Endodermal cell (in vitro differentiated cells): ENCODE results near the gene ZBTB45. TPM values are rescaled to one million over a fixed set of nuclear protein-coding genes. Genes with fewer than 3 reads are reported as not detected.
"Not testable (repeated sequence)": the region's sequence is repeated elsewhere in the genome, so short reads cannot be mapped to it uniquely, and the experiment has no call there.

Experiments used
- DNase-seq: peaks from one replicate; pipeline ENCODE4 v3.0.0-alpha.2; 2017
- H3K27ac ChIP-seq: 2 replicates; pipeline ENCODE4 v1.5.1; 2013; ENCODE audit warnings: mild to moderate bottlenecking, low read depth, low read length, moderate library complexity
- H3K27me3 ChIP-seq: 2 replicates; pipeline ENCODE4 v1.6.1; 2013; ENCODE audit warnings: mild to moderate bottlenecking, low read length, moderate library complexity; ENCODE audit not compliant: insufficient read depth, control insufficient read depth, poor library complexity, severe bottlenecking
- H3K36me3 ChIP-seq: 2 replicates; pipeline ENCODE4 v1.7.0; 2013; ENCODE audit warnings: mild to moderate bottlenecking, low read length, moderate library complexity; ENCODE audit not compliant: control insufficient read depth, insufficient read depth
- H3K4me1 ChIP-seq: one replicate; pipeline ENCODE4 v1.7.0; 2013; ENCODE audit warnings: low read length; ENCODE audit not compliant: control insufficient read depth, insufficient read depth
- H3K4me3 ChIP-seq: 2 replicates; pipeline ENCODE4 v1.5.1; 2013; ENCODE audit warnings: mild to moderate bottlenecking, low read length, moderate library complexity
- H3K9ac ChIP-seq: 2 replicates; pipeline ENCODE4 v1.6.1; 2013; ENCODE audit warnings: mild to moderate bottlenecking, low read length, moderate library complexity; ENCODE audit not compliant: poor library complexity, severe bottlenecking; ENCODE audit errors: extremely low read depth
- H3K9me3 ChIP-seq: 2 replicates; pipeline ENCODE4 v1.6.1; 2013; ENCODE audit warnings: mild to moderate bottlenecking, low read length, moderate library complexity; ENCODE audit not compliant: control insufficient read depth
- H3K27ac Mint-ChIP-seq: 2 replicates; pipeline ENCODE4 v1.8.0; 2020; ENCODE audit warnings: mixed read lengths
- H3K27me3 Mint-ChIP-seq: 2 replicates; pipeline ENCODE4 v1.8.0; 2021; ENCODE audit warnings: mild to moderate bottlenecking, mixed read lengths; ENCODE audit not compliant: insufficient read depth
- H3K36me3 Mint-ChIP-seq: 2 replicates; pipeline ENCODE4 v1.8.0; 2020; ENCODE audit warnings: low read depth, mixed read lengths
- H3K4me1 Mint-ChIP-seq: 2 replicates; pipeline ENCODE4 v1.8.0; 2020; ENCODE audit warnings: mixed read lengths
- H3K4me3 Mint-ChIP-seq: 2 replicates; pipeline ENCODE4 v1.8.0; 2020; ENCODE audit warnings: mild to moderate bottlenecking, moderate library complexity, mixed read lengths
- H3K9me3 Mint-ChIP-seq: 2 replicates; pipeline ENCODE4 v1.8.0; 2020; ENCODE audit warnings: mild to moderate bottlenecking, mixed read lengths
- WGBS, 2 experiments: methylation state at CpG; one replicate each; pipeline versions ENCODE4 v1.1.5 to v1.1.7; 2013; ENCODE audit warnings: missing lambda C conversion rate in 2 of 2, mixed read lengths in 1 of 2; ENCODE audit not compliant: insufficient coverage in 1 of 2, insufficient read length in 1 of 2; 5-methylcytosine and 5-hydroxymethylcytosine counted together
- total RNA-seq, 2 donors: library from RNA; stranded (reverse); fragmentation: NEBNext Ultra II Directional in 1 of 2; extraction: Animal tissue kit (Norgen Biotek cat#: 25700) in 1 of 2; gene quantifications; 2 replicates in 1 of 2; 3 replicates in 1 of 2; pipeline ENCODE4 v1.2.1, GENCODE V29; 2021
- TF ChIP-seq, protein P1 (sequence below): fragments of 200-600 bp; sonication (generic); conservative IDR thresholded peaks from 2 replicates; pipeline ENCODE4 v1.5.0; 2021; ENCODE audit warnings: antibody characterized with exemption, mild to moderate bottlenecking

ZBTB45 gene
- total RNA-seq, 2 donors from 2014 or later: 19.0 to 19.4 TPM

DNA sequence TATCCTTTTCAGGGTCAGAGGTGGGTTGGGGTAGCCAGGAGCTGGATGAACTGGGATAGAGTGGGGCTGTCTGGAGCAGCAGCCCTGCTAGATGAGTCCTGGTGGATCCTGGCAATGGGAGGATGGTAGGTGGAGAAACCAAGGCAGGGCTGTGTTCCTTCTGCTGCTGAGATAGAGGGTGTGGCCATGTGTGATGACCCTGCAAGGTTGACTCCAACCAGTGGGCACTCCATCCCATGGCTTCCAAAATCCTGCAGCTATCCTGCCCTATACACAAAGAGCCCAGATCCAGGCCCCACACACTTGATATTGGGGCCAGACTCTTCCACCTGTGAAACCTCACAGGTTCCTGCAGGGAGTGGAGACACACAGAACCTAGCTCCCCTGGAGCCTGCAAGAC lies 45.8 kb downstream of the ZBTB45 start:
- H3K4me3 ChIP-seq: no peak overlapping the region
- H3K27ac Mint-ChIP-seq: no peak overlapping the region

DNA sequence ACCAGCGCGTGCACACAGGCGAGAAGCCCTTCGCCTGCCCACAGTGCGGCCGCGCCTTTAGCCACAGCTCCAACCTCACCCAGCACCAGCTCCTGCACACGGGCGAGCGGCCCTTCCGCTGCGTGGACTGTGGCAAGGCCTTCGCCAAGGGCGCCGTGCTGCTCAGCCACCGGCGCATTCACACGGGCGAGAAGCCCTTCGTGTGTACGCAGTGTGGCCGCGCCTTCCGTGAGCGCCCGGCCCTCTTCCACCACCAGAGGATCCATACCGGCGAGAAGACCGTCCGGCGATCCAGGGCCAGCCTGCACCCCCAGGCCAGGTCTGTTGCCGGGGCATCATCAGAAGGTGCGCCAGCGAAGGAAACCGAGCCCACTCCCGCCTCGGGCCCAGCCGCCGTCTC lies 47.9 kb downstream of the ZBTB45 start:
- DNase-seq: no peak

More for the DNA sequence above, 45.8 kb downstream of the ZBTB45 start:
- H3K9ac ChIP-seq: no peak overlapping the region
- peaks cover 11% of the 10 kb centered on the region for H3K4me1 ChIP-seq
- H3K4me1 Mint-ChIP-seq: peaks cover 11% of the 10 kb centered on the region
- H3K9me3 ChIP-seq: no peaks in the 10 kb centered on the region
- no peaks in the 10 kb centered on the region for H3K9me3 Mint-ChIP-seq
- H3K4me3 Mint-ChIP-seq: no peak overlapping the region
- no peaks in the 10 kb centered on the region for H3K27me3 ChIP-seq
- peaks cover 5% of the 10 kb centered on the region for H3K27me3 Mint-ChIP-seq
- TF ChIP-seq, protein P1, sequence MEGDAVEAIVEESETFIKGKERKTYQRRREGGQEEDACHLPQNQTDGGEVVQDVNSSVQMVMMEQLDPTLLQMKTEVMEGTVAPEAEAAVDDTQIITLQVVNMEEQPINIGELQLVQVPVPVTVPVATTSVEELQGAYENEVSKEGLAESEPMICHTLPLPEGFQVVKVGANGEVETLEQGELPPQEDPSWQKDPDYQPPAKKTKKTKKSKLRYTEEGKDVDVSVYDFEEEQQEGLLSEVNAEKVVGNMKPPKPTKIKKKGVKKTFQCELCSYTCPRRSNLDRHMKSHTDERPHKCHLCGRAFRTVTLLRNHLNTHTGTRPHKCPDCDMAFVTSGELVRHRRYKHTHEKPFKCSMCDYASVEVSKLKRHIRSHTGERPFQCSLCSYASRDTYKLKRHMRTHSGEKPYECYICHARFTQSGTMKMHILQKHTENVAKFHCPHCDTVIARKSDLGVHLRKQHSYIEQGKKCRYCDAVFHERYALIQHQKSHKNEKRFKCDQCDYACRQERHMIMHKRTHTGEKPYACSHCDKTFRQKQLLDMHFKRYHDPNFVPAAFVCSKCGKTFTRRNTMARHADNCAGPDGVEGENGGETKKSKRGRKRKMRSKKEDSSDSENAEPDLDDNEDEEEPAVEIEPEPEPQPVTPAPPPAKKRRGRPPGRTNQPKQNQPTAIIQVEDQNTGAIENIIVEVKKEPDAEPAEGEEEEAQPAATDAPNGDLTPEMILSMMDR: no peak
- no peak for DNase-seq
- H3K36me3 Mint-ChIP-seq: peaks cover 21% of the 10 kb centered on the region
- H3K27ac ChIP-seq: no peak overlapping the region
- peaks cover 25% of the 10 kb centered on the region for H3K36me3 ChIP-seq

DNA sequence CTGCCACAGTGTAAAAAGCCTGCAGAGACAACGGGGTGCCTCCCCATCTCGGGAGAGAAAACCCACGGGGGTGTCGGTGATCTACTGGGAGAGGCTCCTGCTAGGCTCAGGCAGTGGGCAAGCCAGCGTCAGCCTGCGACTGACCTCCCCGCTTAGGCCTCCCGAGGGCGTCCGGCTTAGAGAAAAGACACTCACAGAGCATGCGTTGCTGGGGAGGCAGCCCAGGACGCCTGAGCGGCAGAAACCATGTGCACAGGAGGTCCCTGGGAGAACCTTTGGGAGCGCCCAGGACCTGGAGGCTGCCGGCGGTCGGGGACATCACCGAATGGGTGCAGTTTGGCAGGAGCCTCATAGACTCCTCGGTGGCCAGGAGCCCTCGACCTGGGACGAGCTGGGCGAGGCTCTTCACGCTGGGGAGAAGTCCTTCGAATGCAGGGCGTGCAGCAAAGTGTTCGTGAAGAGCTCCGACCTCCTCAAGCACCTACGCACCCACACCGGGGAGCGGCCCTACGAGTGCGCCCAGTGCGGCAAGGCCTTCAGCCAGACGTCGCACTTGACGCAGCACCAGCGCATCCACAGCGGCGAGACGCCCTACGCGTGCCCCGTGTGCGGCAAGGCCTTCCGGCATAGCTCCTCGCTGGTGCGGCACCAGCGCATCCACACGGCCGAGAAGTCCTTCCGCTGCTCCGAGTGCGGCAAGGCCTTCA lies 48.6 kb downstream of the ZBTB45 start:
- Mint-ChIP-seq H3K4me1 (peaks cover 15% of the 10 kb centered on the region), H3K36me3 (peaks cover 19% of the 10 kb centered on the region)
- H3K9me3 ChIP-seq, DNase-seq, H3K27me3 ChIP-seq, H3K27me3 Mint-ChIP-seq, H3K4me3 ChIP-seq, H3K27ac ChIP-seq, H3K27ac Mint-ChIP-seq, H3K9ac ChIP-seq, H3K9me3 Mint-ChIP-seq, H3K4me1 ChIP-seq, H3K4me3 Mint-ChIP-seq: not testable (repeated sequence)
- peaks cover 25% of the 10 kb centered on the region for H3K36me3 ChIP-seq
- WGBS, 2 experiments: 95 to 100% methylated on average over 5 to 25 of the region's 53 CpGs

More for the DNA sequence above, 47.9 kb downstream of the ZBTB45 start:
- TF ChIP-seq, protein P1: no peak
- 96 to 98% methylated on average over 30 to 39 of the region's 39 CpGs for WGBS, 2 experiments
- Mint-ChIP-seq H3K4me3 (no peak overlapping the region), H3K36me3 (peaks cover 19% of the 10 kb centered on the region), H3K4me1 (peaks cover 18% of the 10 kb centered on the region), H3K27ac (no peak overlapping the region), H3K27me3 (peaks cover 3% of the 10 kb centered on the region), H3K9me3 (no peaks in the 10 kb centered on the region)
- Histone ChIP-seq H3K27me3 (no peaks in the 10 kb centered on the region), H3K36me3 (peaks cover 25% of the 10 kb centered on the region), H3K4me1 (peaks cover 5% of the 10 kb centered on the region), H3K27ac (no peak overlapping the region), H3K4me3 (no peak overlapping the region), H3K9me3 (no peaks in the 10 kb centered on the region), H3K9ac (no peak overlapping the region)
